DND-41 (cell line): ENCODE data around the gene SCYL2.
"Not testable (repeated sequence)": the region's sequence is repeated elsewhere in the genome, so short reads cannot be mapped to it uniquely, and the experiment has no call there.

Source experiments
- ATAC-seq: fragments of 200-7000 bp; cut with Tn5 transposase; 3 replicates; pipeline ENCODE4 v1.9.1; 2021; ENCODE audit warnings: low read depth; ENCODE audit not compliant: insufficient read depth
- DNase-seq: peaks from one replicate; pipeline ENCODE4 v3.0.0-alpha.2; 2020
- H2AFZ ChIP-seq: 2 replicates; pipeline ENCODE4 v1.6.0; 2012; ENCODE audit warnings: low read depth, low read length
- H3K27ac ChIP-seq: 2 replicates; pipeline ENCODE4 v1.5.1; 2012; ENCODE audit warnings: low read length, inconsistent platforms
- H3K27me3 ChIP-seq: fragments of 200-600 bp; sonication (generic); 2 replicates; pipeline ENCODE4 v1.6.0; 2012; ENCODE audit warnings: low read length, mild to moderate bottlenecking, inconsistent platforms; ENCODE audit not compliant: insufficient read depth, poor library complexity
- H3K36me3 ChIP-seq: 2 replicates; pipeline ENCODE4 v1.5.1; 2012; ENCODE audit warnings: low read length, inconsistent platforms; ENCODE audit not compliant: insufficient read depth
- H3K4me1 ChIP-seq: 2 replicates; pipeline ENCODE4 v1.5.1; 2012; ENCODE audit warnings: mild to moderate bottlenecking, low read length; ENCODE audit not compliant: insufficient read depth
- H3K4me2 ChIP-seq: 2 replicates; pipeline ENCODE4 v1.6.0; 2012; ENCODE audit warnings: mild to moderate bottlenecking, moderate library complexity, low read length, inconsistent platforms; ENCODE audit not compliant: insufficient read depth
- H3K4me3 ChIP-seq, 2 experiments: fragments of 200-600 bp in 1 of 2; shearing (Covaris generic) in 1 of 2; 2 replicates each; pipeline ENCODE4 v1.5.1; 2012 to 2016; ENCODE audit warnings: inconsistent platforms in 2 of 2, low read length in 2 of 2, mild to moderate bottlenecking in 2 of 2, low read depth in 1 of 2, moderate library complexity in 1 of 2
- H3K79me2 ChIP-seq: 2 replicates; pipeline ENCODE4 v1.6.0; 2012; ENCODE audit warnings: low read length, inconsistent platforms; ENCODE audit not compliant: insufficient read depth
- H3K9ac ChIP-seq: 2 replicates; pipeline ENCODE4 v1.6.0; 2012; ENCODE audit warnings: low read depth, mild to moderate bottlenecking, inconsistent platforms, low read length, moderate library complexity
- H3K9me3 ChIP-seq: 2 replicates; pipeline ENCODE4 v1.5.1; 2012; ENCODE audit warnings: low read length, moderate library complexity, mild to moderate bottlenecking, inconsistent platforms; ENCODE audit not compliant: insufficient read depth, severe bottlenecking
- H4K20me1 ChIP-seq: 2 replicates; pipeline ENCODE4 v1.6.0; 2012; ENCODE audit warnings: low read length; ENCODE audit not compliant: insufficient read depth
- EZH2 ChIP-seq: IDR thresholded peaks from 3 replicates; pipeline ENCODE4 v1.6.1; 2012; ENCODE audit warnings: borderline replicate concordance, low read depth, mild to moderate bottlenecking, moderate library complexity, low read length, inconsistent platforms; ENCODE audit not compliant: severe bottlenecking
- TF ChIP-seq, protein P1 (sequence below): IDR thresholded peaks from 2 replicates; pipeline ENCODE4 v1.5.1; 2012; ENCODE audit warnings: borderline replicate concordance, low read length, moderate library complexity, mild to moderate bottlenecking; ENCODE audit not compliant: poor library complexity, severe bottlenecking; ENCODE audit errors: extremely low read depth

The SCYL2 gene

GRCh38 chr12:100303831-100304230 is 36.9 kb downstream of the SCYL2 start:
- Histone ChIP-seq H3K4me1 (no peaks in the 10 kb centered on the region), H2AFZ (no peak overlapping the region), H4K20me1 (no peaks in the 10 kb centered on the region), H3K4me3 (no peak overlapping the region), H3K36me3 (peaks cover 55% of the 10 kb centered on the region), H3K9me3 (peaks cover 5% of the 10 kb centered on the region), H3K27me3 (no peaks in the 10 kb centered on the region), H3K79me2 (no peaks in the 10 kb centered on the region), H3K4me2 (no peak overlapping the region), H3K9ac (no peak overlapping the region), H3K27ac (no peak overlapping the region)
- ATAC-seq, result no peak
- no peak for TF ChIP-seq EZH2
- TF ChIP-seq, protein P1, sequence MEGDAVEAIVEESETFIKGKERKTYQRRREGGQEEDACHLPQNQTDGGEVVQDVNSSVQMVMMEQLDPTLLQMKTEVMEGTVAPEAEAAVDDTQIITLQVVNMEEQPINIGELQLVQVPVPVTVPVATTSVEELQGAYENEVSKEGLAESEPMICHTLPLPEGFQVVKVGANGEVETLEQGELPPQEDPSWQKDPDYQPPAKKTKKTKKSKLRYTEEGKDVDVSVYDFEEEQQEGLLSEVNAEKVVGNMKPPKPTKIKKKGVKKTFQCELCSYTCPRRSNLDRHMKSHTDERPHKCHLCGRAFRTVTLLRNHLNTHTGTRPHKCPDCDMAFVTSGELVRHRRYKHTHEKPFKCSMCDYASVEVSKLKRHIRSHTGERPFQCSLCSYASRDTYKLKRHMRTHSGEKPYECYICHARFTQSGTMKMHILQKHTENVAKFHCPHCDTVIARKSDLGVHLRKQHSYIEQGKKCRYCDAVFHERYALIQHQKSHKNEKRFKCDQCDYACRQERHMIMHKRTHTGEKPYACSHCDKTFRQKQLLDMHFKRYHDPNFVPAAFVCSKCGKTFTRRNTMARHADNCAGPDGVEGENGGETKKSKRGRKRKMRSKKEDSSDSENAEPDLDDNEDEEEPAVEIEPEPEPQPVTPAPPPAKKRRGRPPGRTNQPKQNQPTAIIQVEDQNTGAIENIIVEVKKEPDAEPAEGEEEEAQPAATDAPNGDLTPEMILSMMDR, result no peak
- no peak for DNase-seq

DNA sequence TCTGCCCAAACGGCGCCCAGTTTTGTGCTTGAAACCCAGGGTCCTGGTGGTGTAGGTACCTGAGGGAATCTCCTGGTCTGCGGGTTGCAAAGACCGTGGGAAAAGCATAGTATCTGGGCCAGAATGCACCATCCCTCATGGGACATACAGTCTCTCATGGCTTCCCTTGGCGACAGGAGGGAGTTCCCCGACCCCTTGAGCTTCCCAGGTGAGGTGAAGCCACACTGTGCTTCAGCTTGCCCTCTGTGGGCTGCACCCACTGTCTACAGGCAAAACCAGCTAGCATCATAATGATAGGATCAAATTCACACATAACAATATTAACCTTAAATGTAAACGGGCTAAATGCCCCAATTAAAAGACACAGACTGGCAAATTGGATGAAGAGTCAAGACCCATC is 37.4 kb downstream of the SCYL2 start:
- not testable (repeated sequence) for H3K4me3 ChIP-seq, ATAC-seq, H2AFZ ChIP-seq, H3K27ac ChIP-seq, H3K9ac ChIP-seq, H3K4me2 ChIP-seq, H3K9me3 ChIP-seq, H3K27me3 ChIP-seq, H3K79me2 ChIP-seq, DNase-seq, H4K20me1 ChIP-seq, H3K4me1 ChIP-seq
- H3K36me3 ChIP-seq, result peaks cover 51% of the 10 kb centered on the region

- DNase-seq, ATAC-seq, H4K20me1 ChIP-seq, H3K4me1 ChIP-seq, H2AFZ ChIP-seq, H3K4me3 ChIP-seq, H3K9me3 ChIP-seq, H3K4me2 ChIP-seq, H3K9ac ChIP-seq, H3K27ac ChIP-seq, H3K27me3 ChIP-seq, H3K79me2 ChIP-seq: not testable (repeated sequence)
- peaks cover 32% of the 10 kb centered on the region for H3K36me3 ChIP-seq
These were observed 41.2 kb downstream of the SCYL2 start for GRCh38 chr12:100308138-100308537.

DNA sequence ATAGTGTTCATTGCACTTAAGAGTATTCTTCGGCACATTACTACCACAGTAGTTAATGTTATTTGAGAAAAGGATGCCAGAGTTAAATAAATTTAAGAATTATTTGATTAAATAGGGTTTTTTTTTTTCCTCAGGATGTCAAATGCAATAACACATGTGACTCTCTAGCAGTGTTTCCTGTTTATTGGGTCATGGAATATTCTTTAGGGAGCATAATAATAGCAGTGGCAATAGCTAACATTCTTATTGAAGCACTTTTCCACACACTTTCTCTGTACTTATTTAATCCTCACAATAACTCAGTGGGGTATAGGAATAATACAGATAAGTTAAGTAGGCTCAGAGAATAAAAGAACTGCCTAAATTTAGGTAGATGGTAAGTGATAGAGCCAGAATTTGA is 44.3 kb downstream of the SCYL2 start:
- Histone ChIP-seq H3K9me3 (no peaks in the 10 kb centered on the region), H3K4me2 (no peak overlapping the region), H4K20me1 (no peaks in the 10 kb centered on the region), H3K36me3 (peaks cover 38% of the 10 kb centered on the region), H3K27me3 (no peaks in the 10 kb centered on the region), H3K79me2 (no peaks in the 10 kb centered on the region), H3K27ac (no peak overlapping the region), H3K4me1 (no peaks in the 10 kb centered on the region), H2AFZ (no peak overlapping the region), H3K9ac (no peak overlapping the region), H3K4me3 (no peak overlapping the region)
- TF ChIP-seq, protein P1, result no peak
- no peak for TF ChIP-seq EZH2
- DNase-seq (no peak), ATAC-seq (no peak)
